ENCODE data around the gene KREMEN2.

DNA sequence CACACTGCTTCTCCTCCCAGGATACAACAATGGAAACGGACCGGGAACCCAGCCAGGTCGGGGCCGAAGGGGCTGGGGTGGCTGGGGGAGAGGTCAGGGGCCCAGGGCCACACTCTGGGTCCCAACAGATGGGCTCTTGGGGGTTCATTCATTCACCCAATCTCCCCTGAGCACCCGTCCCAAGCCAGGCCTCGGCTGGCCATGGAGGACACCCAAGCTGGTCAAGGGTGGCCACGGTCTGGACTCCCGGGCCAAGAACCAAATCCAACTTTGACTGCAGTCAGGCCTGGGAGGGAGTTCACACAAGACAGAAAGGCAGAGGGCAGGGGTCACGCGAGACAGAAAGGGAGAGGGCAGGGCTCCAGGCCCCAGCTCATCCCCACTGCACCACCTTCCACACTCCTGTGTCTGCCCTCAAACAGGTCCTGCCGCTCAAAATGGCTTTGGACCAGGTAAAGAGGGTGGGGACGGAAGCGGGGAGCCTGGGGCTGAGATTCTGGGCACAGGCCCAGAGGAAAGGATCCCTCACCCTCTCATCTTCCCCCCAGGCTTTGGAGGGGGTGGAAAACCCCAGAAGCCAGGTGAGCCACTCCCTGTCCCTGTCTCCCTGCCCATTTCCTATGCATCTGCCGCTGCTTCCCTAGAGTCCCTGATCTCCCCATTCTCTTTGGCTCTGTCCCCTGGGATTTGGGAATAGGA lies 28.5 kb downstream of the KREMEN2 start:
- TF ChIP-seq, protein P1, sequence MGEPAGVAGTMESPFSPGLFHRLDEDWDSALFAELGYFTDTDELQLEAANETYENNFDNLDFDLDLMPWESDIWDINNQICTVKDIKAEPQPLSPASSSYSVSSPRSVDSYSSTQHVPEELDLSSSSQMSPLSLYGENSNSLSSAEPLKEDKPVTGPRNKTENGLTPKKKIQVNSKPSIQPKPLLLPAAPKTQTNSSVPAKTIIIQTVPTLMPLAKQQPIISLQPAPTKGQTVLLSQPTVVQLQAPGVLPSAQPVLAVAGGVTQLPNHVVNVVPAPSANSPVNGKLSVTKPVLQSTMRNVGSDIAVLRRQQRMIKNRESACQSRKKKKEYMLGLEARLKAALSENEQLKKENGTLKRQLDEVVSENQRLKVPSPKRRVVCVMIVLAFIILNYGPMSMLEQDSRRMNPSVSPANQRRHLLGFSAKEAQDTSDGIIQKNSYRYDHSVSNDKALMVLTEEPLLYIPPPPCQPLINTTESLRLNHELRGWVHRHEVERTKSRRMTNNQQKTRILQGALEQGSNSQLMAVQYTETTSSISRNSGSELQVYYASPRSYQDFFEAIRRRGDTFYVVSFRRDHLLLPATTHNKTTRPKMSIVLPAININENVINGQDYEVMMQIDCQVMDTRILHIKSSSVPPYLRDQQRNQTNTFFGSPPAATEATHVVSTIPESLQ (CRISPR knock-in tag; conservative IDR thresholded peaks at IDR 0.05) = no peak
- no peak for TF ChIP-seq ZNF687 (CRISPR knock-in tag; IDR thresholded peaks at IDR 0.05)
- TF ChIP-seq FOXJ3 (CRISPR knock-in tag; IDR thresholded peaks at IDR 0.05; ENCODE audit: borderline replicate concordance) = no peak

Data from HepG2 (cell line).